Esophagus muscularis mucosa (tissue), 4 donors: ENCODE data around the gene PEPD.

Experiments used
- EP300 ChIP-seq: sonication (generic); formaldehyde crosslinking; IDR thresholded peaks from one replicate; pipeline ENCODE4 v1.6.1; 2017; ENCODE audit warnings: antibody characterized with exemption
- POLR2A ChIP-seq: fragments of 450-650 bp; IDR thresholded peaks from one replicate; pipeline ENCODE4 v1.6.1; 2017; ENCODE audit warnings: antibody characterized with exemption, moderate library complexity, mild to moderate bottlenecking, low read depth
- POLR2AphosphoS5 ChIP-seq, 2 donors: sonication (generic); formaldehyde crosslinking; IDR thresholded peaks; one replicate each; pipeline ENCODE4 v1.6.1; 2017; ENCODE audit warnings: antibody characterized with exemption in 2 of 2
- TF ChIP-seq, protein P1 (sequence below), 3 experiments: fragments of 200-600 bp in 2 of 3; fragments of 450-650 bp in 1 of 3; sonication (generic) in 2 of 3; IDR thresholded peaks; one replicate each; pipeline ENCODE4 v1.5.1; 2017 to 2019; ENCODE audit warnings: antibody characterized with exemption in 3 of 3, mild to moderate bottlenecking in 2 of 3, moderate library complexity in 1 of 3

DNA sequence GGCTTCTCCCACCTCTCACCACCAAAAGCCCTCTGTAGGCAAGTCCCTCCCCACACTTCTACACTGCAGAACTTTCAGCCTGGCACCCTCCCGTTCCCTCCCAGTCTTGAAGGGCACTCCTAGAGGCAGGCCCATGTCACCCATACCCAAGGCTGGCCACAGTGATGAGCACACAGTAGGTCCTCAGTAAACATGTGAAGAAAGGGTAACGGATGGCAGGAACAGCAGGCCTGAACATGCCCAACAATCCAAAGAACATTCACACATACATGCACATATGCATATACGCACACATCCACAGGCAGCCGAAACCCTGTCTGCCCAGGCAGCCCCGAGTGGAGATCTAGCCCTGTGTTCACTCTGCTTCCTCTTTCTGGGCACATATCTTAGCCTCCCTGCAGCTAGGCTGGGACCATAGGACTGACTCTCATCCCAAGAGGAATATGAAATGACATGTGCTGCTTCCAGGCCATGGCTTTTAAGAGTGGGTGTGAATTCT is 92.9 kb downstream of the PEPD start:
- TF ChIP-seq, protein P1, sequence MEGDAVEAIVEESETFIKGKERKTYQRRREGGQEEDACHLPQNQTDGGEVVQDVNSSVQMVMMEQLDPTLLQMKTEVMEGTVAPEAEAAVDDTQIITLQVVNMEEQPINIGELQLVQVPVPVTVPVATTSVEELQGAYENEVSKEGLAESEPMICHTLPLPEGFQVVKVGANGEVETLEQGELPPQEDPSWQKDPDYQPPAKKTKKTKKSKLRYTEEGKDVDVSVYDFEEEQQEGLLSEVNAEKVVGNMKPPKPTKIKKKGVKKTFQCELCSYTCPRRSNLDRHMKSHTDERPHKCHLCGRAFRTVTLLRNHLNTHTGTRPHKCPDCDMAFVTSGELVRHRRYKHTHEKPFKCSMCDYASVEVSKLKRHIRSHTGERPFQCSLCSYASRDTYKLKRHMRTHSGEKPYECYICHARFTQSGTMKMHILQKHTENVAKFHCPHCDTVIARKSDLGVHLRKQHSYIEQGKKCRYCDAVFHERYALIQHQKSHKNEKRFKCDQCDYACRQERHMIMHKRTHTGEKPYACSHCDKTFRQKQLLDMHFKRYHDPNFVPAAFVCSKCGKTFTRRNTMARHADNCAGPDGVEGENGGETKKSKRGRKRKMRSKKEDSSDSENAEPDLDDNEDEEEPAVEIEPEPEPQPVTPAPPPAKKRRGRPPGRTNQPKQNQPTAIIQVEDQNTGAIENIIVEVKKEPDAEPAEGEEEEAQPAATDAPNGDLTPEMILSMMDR (IDR thresholded peaks at IDR 0.05), result no peak
- TF ChIP-seq POLR2A (no peak), POLR2AphosphoS5 (IDR thresholded peaks at IDR 0.05) (no peak), EP300 (no peak)
